ENCODE results near the gene EIF1AD.

GRCh38 chr11:65958774-65959420 lies 43.1 kb downstream of the EIF1AD start:
- TF ChIP-seq, protein P1, sequence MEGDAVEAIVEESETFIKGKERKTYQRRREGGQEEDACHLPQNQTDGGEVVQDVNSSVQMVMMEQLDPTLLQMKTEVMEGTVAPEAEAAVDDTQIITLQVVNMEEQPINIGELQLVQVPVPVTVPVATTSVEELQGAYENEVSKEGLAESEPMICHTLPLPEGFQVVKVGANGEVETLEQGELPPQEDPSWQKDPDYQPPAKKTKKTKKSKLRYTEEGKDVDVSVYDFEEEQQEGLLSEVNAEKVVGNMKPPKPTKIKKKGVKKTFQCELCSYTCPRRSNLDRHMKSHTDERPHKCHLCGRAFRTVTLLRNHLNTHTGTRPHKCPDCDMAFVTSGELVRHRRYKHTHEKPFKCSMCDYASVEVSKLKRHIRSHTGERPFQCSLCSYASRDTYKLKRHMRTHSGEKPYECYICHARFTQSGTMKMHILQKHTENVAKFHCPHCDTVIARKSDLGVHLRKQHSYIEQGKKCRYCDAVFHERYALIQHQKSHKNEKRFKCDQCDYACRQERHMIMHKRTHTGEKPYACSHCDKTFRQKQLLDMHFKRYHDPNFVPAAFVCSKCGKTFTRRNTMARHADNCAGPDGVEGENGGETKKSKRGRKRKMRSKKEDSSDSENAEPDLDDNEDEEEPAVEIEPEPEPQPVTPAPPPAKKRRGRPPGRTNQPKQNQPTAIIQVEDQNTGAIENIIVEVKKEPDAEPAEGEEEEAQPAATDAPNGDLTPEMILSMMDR (conservative IDR thresholded peaks at IDR 0.05): no peak
- TF ChIP-seq ZFX (IDR thresholded peaks at IDR 0.05): no peak

Data from C4-2B (cell line).